ENCODE measurements around the gene NT5C3B.

GRCh38 chr17:41882756-41883155 is 46.7 kb upstream of the NT5C3B start:
- TF ChIP-seq POLR2A (IDR thresholded peaks at IDR 0.05), result no peak
- TF ChIP-seq CTCF (IDR thresholded peaks at IDR 0.05), result no peak
